Endodermal cell (in vitro differentiated cells): ENCODE measurements around the gene ETFA. TPM values are rescaled to one million over a fixed set of nuclear protein-coding genes. Genes with fewer than 3 reads are reported as not detected.

Experiments used
- DNase-seq: peaks from one replicate; pipeline ENCODE4 v3.0.0-alpha.2; 2017
- H3K27ac ChIP-seq: 2 replicates; pipeline ENCODE4 v1.5.1; 2013; ENCODE audit warnings: mild to moderate bottlenecking, low read depth, low read length, moderate library complexity
- H3K27me3 ChIP-seq: 2 replicates; pipeline ENCODE4 v1.6.1; 2013; ENCODE audit warnings: mild to moderate bottlenecking, low read length, moderate library complexity; ENCODE audit not compliant: insufficient read depth, control insufficient read depth, poor library complexity, severe bottlenecking
- H3K36me3 ChIP-seq: 2 replicates; pipeline ENCODE4 v1.7.0; 2013; ENCODE audit warnings: mild to moderate bottlenecking, low read length, moderate library complexity; ENCODE audit not compliant: control insufficient read depth, insufficient read depth
- H3K4me1 ChIP-seq: one replicate; pipeline ENCODE4 v1.7.0; 2013; ENCODE audit warnings: low read length; ENCODE audit not compliant: control insufficient read depth, insufficient read depth
- H3K4me3 ChIP-seq: 2 replicates; pipeline ENCODE4 v1.5.1; 2013; ENCODE audit warnings: mild to moderate bottlenecking, low read length, moderate library complexity
- H3K9ac ChIP-seq: 2 replicates; pipeline ENCODE4 v1.6.1; 2013; ENCODE audit warnings: mild to moderate bottlenecking, low read length, moderate library complexity; ENCODE audit not compliant: poor library complexity, severe bottlenecking; ENCODE audit errors: extremely low read depth
- H3K9me3 ChIP-seq: 2 replicates; pipeline ENCODE4 v1.6.1; 2013; ENCODE audit warnings: mild to moderate bottlenecking, low read length, moderate library complexity; ENCODE audit not compliant: control insufficient read depth
- H3K27ac Mint-ChIP-seq: 2 replicates; pipeline ENCODE4 v1.8.0; 2020; ENCODE audit warnings: mixed read lengths
- H3K27me3 Mint-ChIP-seq: 2 replicates; pipeline ENCODE4 v1.8.0; 2021; ENCODE audit warnings: mild to moderate bottlenecking, mixed read lengths; ENCODE audit not compliant: insufficient read depth
- H3K36me3 Mint-ChIP-seq: 2 replicates; pipeline ENCODE4 v1.8.0; 2020; ENCODE audit warnings: low read depth, mixed read lengths
- H3K4me1 Mint-ChIP-seq: 2 replicates; pipeline ENCODE4 v1.8.0; 2020; ENCODE audit warnings: mixed read lengths
- H3K4me3 Mint-ChIP-seq: 2 replicates; pipeline ENCODE4 v1.8.0; 2020; ENCODE audit warnings: mild to moderate bottlenecking, moderate library complexity, mixed read lengths
- H3K9me3 Mint-ChIP-seq: 2 replicates; pipeline ENCODE4 v1.8.0; 2020; ENCODE audit warnings: mild to moderate bottlenecking, mixed read lengths
- CTCF ChIP-seq: fragments of 200-600 bp; sonication (generic); conservative IDR thresholded peaks from 2 replicates; pipeline ENCODE4 v1.5.0; 2021; ENCODE audit warnings: antibody characterized with exemption, mild to moderate bottlenecking
- WGBS, 2 experiments: methylation state at CpG; one replicate each; pipeline versions ENCODE4 v1.1.5 to v1.1.7; 2013; ENCODE audit warnings: missing lambda C conversion rate in 2 of 2, mixed read lengths in 1 of 2; ENCODE audit not compliant: insufficient coverage in 1 of 2, insufficient read length in 1 of 2; 5-methylcytosine and 5-hydroxymethylcytosine counted together
- total RNA-seq, 2 donors: library from RNA; stranded (reverse); fragmentation: NEBNext Ultra II Directional in 1 of 2; extraction: Animal tissue kit (Norgen Biotek cat#: 25700) in 1 of 2; gene quantifications; 2 replicates in 1 of 2; 3 replicates in 1 of 2; pipeline ENCODE4 v1.2.1, GENCODE V29; 2021

ETFA gene
- total RNA-seq, 2 donors from 2014 or later = 142 to 157 TPM

DNA sequence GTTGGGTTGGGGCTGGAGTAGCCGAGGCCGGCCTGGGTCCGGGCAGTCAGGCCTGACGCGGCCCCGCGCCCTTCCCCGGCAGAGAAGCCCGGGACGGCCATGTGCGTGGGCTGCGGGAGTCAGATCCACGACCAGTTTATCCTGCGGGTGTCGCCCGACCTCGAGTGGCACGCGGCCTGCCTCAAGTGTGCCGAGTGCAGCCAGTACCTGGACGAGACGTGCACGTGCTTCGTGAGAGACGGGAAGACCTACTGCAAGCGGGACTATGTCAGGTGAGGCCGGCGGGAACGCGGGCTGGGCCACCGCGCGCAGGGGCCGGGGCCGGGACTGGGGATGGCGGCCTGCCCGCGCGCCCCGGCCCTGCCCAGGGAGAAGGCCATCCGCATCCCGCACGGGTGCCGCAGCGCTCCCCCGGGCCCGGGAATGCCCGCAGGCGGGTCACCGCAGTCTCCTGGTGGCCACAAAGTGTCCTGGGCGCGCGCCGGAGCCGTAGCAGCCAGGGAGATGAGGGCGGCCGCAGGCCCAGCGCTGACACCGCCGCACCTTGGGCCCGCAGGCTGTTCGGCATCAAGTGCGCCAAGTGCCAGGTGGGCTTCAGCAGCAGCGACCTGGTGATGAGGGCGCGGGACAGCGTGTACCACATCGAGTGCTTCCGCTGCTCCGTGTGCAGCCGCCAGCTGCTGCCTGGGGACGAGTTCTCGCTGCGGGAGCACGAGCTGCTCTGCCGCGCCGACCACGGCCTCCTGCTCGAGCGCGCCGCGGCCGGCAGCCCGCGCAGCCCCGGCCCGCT, 26.6 kb upstream of the ETFA start:
- H3K4me1 ChIP-seq = peaks cover 3% of the 10 kb centered on the region
- DNase-seq = peak; percentile 85
- no peaks in the 10 kb centered on the region for H3K9me3 ChIP-seq
- no peaks in the 10 kb centered on the region for H3K36me3 ChIP-seq
- Mint-ChIP-seq H3K4me1 (peaks cover 31% of the 10 kb centered on the region), H3K27me3 (peaks cover 95% of the 10 kb centered on the region), H3K9me3 (peaks cover 5% of the 10 kb centered on the region), H3K36me3 (no peaks in the 10 kb centered on the region), H3K4me3 (peak overlapping the region; percentile 53), H3K27ac (no peak overlapping the region)
- WGBS, 2 experiments = 3% methylated on average over 57 to 89 of the region's 89 CpGs
- no peak overlapping the region for H3K9ac ChIP-seq
- TF ChIP-seq CTCF = peak; percentile 44
- no peak overlapping the region for H3K27ac ChIP-seq
- H3K4me3 ChIP-seq = no peak overlapping the region
- peaks cover 100% of the 10 kb centered on the region for H3K27me3 ChIP-seq

- H3K36me3 Mint-ChIP-seq = no peaks in the 10 kb centered on the region
- H3K27ac ChIP-seq = no peak overlapping the region
- no peak overlapping the region for H3K27ac Mint-ChIP-seq
- H3K27me3 ChIP-seq = peaks cover 100% of the 10 kb centered on the region
- peaks cover 30% of the 10 kb centered on the region for H3K4me1 Mint-ChIP-seq
- no peaks in the 10 kb centered on the region for H3K9me3 ChIP-seq
- H3K4me3 Mint-ChIP-seq = peak overlapping the region; percentile 53
- no peak overlapping the region for H3K9ac ChIP-seq
- DNase-seq = peak; percentile 59
- no peaks in the 10 kb centered on the region for H3K36me3 ChIP-seq
- peaks cover 4% of the 10 kb centered on the region for H3K9me3 Mint-ChIP-seq
- peaks cover 3% of the 10 kb centered on the region for H3K4me1 ChIP-seq
- 2% methylated on average over 15 to 25 of the region's 25 CpGs for WGBS, 2 experiments
- H3K27me3 Mint-ChIP-seq = peaks cover 98% of the 10 kb centered on the region
- no peak for TF ChIP-seq CTCF
- peak overlapping the region; percentile 72 for H3K4me3 ChIP-seq
Observed at GRCh38 chr15:76337059-76337695, 25.9 kb upstream of the ETFA start.

- TF ChIP-seq CTCF = no peak
- Histone ChIP-seq H3K4me3 (peak within 1 kb of the TSS; percentile 72), H3K9ac (no peak within 1 kb of the TSS), H3K27me3 (peaks cover 92% of the 10 kb centered on the region), H3K27ac (no peak within 1 kb of the TSS), H3K36me3 (no peaks in the 10 kb centered on the region), H3K4me1 (no peaks in the 10 kb centered on the region), H3K9me3 (no peaks in the 10 kb centered on the region)
- peaks cover 3% of the 10 kb centered on the region for H3K9me3 Mint-ChIP-seq
- WGBS, 2 experiments = 0 to 2% methylated on average over 4 to 37 of the region's 40 CpGs
- peaks cover 92% of the 10 kb centered on the region for H3K27me3 Mint-ChIP-seq
- peak within 1 kb of the TSS; percentile 35 for H3K27ac Mint-ChIP-seq
- peaks cover 27% of the 10 kb centered on the region for H3K4me1 Mint-ChIP-seq
- peak; percentile 95 for DNase-seq
- no peaks in the 10 kb centered on the region for H3K36me3 Mint-ChIP-seq
- peak within 1 kb of the TSS; percentile 53 for H3K4me3 Mint-ChIP-seq
Observed at GRCh38 chr15:76336254-76337058, 25.2 kb upstream of the ETFA start, which contains the start of gene ISL2. ISL2 (plus strand) TSS chr15:76336773; CDS start chr15:76336884, 111 bp downstream.
